HepG2 (cell line): Measurements from ENCODE around the gene HSD11B1L. TPM values are rescaled to one million over a fixed set of nuclear protein-coding genes. Genes with fewer than 3 reads are reported as not detected.

Source experiments
- ATF7 ChIP-seq, 2 experiments: fragments of 450-650 bp in 1 of 2; sonication (generic) in 1 of 2; formaldehyde crosslinking in 1 of 2; IDR thresholded peaks; 2 replicates each; pipeline versions ENCODE4 v1.4.0 to v1.6.1; 2016 to 2020; ENCODE audit warnings: antibody characterized with exemption in 1 of 2, mild to moderate bottlenecking in 1 of 2, missing genetic modification reagents in 1 of 2
- CREM ChIP-seq, 2 experiments: sonication (generic) in 1 of 2; formaldehyde crosslinking in 1 of 2; IDR thresholded peaks; 2 replicates each; pipeline versions ENCODE4 v1.4.0 to v1.6.1; 2016 to 2020; ENCODE audit warnings: antibody characterized with exemption in 1 of 2, mild to moderate bottlenecking in 1 of 2, missing genetic modification reagents in 1 of 2
- DRAP1 ChIP-seq: IDR thresholded peaks from 2 replicates; pipeline ENCODE4 v1.6.1; 2016; ENCODE audit warnings: missing genetic modification reagents, missing compliant biosample characterization
- FOSL2 ChIP-seq: sonication (generic); formaldehyde crosslinking; IDR thresholded peaks from 2 replicates; pipeline ENCODE4 v1.4.0; 2020; ENCODE audit warnings: missing genetic modification reagents
- GABPA ChIP-seq, 2 experiments: IDR thresholded peaks; 2 replicates each; pipeline ENCODE4 v1.6.1; 2011 to 2016; ENCODE audit warnings: low read depth in 2 of 2, low read length in 1 of 2, missing biosample characterization in 1 of 2, missing genetic modification characterization in 1 of 2
- GLMP ChIP-seq: sonication (generic); formaldehyde crosslinking; IDR thresholded peaks from 2 replicates; pipeline ENCODE4 v1.9.0; 2021; ENCODE audit warnings: missing genetic modification reagents, mild to moderate bottlenecking, borderline replicate concordance
- MIER3 ChIP-seq: IDR thresholded peaks from 2 replicates; pipeline ENCODE4 v1.6.1; 2016; ENCODE audit warnings: missing compliant biosample characterization, borderline replicate concordance
- SNAPC2 ChIP-seq: sonication (generic); formaldehyde crosslinking; IDR thresholded peaks from 2 replicates; pipeline ENCODE4 v1.8.1; 2022; ENCODE audit warnings: mild to moderate bottlenecking, missing genetic modification reagents
- TBX2 ChIP-seq: sonication (generic); formaldehyde crosslinking; IDR thresholded peaks from 2 replicates; pipeline ENCODE4 v1.5.0; 2020; ENCODE audit warnings: missing genetic modification reagents, mild to moderate bottlenecking, borderline replicate concordance
- TBX3 ChIP-seq: fragments of 450-650 bp; IDR thresholded peaks from 2 replicates; pipeline ENCODE4 v1.6.1; 2017; ENCODE audit warnings: antibody characterized with exemption, mild to moderate bottlenecking, inconsistent platforms, borderline replicate concordance
- ZBTB20 ChIP-seq: sonication (generic); formaldehyde crosslinking; IDR thresholded peaks from 2 replicates; pipeline ENCODE4 v1.8.1; 2023; ENCODE audit warnings: missing genetic modification reagents, low read depth, mild to moderate bottlenecking, borderline replicate concordance
- ZBTB33 ChIP-seq: sonication (generic); formaldehyde crosslinking; IDR thresholded peaks from 2 replicates; pipeline ENCODE4 v1.4.0; 2020; ENCODE audit warnings: missing genetic modification reagents
- ZBTB38 ChIP-seq: sonication (generic); formaldehyde crosslinking; IDR thresholded peaks from 2 replicates; pipeline ENCODE4 v1.5.1; 2020; ENCODE audit warnings: mild to moderate bottlenecking, missing genetic modification reagents
- ZC3H13 ChIP-seq: sonication (generic); formaldehyde crosslinking; IDR thresholded peaks from 2 replicates; pipeline ENCODE4 v1.8.1; 2023; ENCODE audit warnings: mild to moderate bottlenecking, missing genetic modification reagents, moderate library complexity
- ZFP41 ChIP-seq: sonication (generic); formaldehyde crosslinking; IDR thresholded peaks from 2 replicates; pipeline ENCODE4 v1.4.0; 2020; ENCODE audit warnings: mild to moderate bottlenecking, missing genetic modification reagents, borderline replicate concordance
- ZIK1 ChIP-seq: sonication (generic); formaldehyde crosslinking; IDR thresholded peaks from 2 replicates; pipeline ENCODE4 v1.5.0; 2020; ENCODE audit warnings: mild to moderate bottlenecking, low read depth, missing genetic modification reagents, borderline replicate concordance
- ZKSCAN8 ChIP-seq: IDR thresholded peaks from 2 replicates; pipeline ENCODE4 v1.6.1; 2016; ENCODE audit warnings: borderline replicate concordance, missing genetic modification reagents, missing compliant biosample characterization
- ZNF230 ChIP-seq: sonication (generic); formaldehyde crosslinking; IDR thresholded peaks from 2 replicates; pipeline ENCODE4 v1.4.0; 2020; ENCODE audit warnings: mild to moderate bottlenecking, missing genetic modification reagents
- ZNF510 ChIP-seq: sonication (generic); formaldehyde crosslinking; IDR thresholded peaks from 2 replicates; pipeline ENCODE4 v1.4.0; 2020; ENCODE audit warnings: low read depth, mild to moderate bottlenecking, missing genetic modification reagents
- polyA plus RNA-seq, 8 experiments: library from polyadenylated mRNA; depleted of rRNA in 3 of 8; stranded (reverse) in 7 of 8; unstranded in 1 of 8; fragments of >200 nt; fragmentation: Illumina TruSeq in 4 of 8; extraction: Trizol in 4 of 8; gene quantifications; 2 replicates each; pipeline versions ENCODE4 v1.2.1 to v1.2.3, GENCODE V29; 2011 to 2016; ENCODE audit warnings: low read depth in 4 of 8, missing spikeins in 1 of 8, mixed read lengths in 1 of 8; ENCODE audit not compliant: insufficient read depth in 1 of 8
- total RNA-seq, 5 experiments: library from RNA; depleted of rRNA; stranded (reverse); fragments of >200 nt; fragmentation: Illumina TruSeq; extraction: Trizol; gene quantifications; 2 replicates each; pipeline ENCODE4 v1.2.3, GENCODE V29; 2016; ENCODE audit warnings: low read depth in 1 of 5
- TF ChIP-seq, protein P1 (sequence below): sonication (generic); formaldehyde crosslinking; IDR thresholded peaks from 2 replicates; pipeline ENCODE4 v1.4.0; 2020; ENCODE audit warnings: missing genetic modification reagents, borderline replicate concordance

HSD11B1L gene
- total and polyA plus RNA-seq, 2 of the 13 experiments (the other 11 are each of a cell fraction or from before 2014, with no cell fraction given): 2.8 to 3.9 TPM

DNA sequence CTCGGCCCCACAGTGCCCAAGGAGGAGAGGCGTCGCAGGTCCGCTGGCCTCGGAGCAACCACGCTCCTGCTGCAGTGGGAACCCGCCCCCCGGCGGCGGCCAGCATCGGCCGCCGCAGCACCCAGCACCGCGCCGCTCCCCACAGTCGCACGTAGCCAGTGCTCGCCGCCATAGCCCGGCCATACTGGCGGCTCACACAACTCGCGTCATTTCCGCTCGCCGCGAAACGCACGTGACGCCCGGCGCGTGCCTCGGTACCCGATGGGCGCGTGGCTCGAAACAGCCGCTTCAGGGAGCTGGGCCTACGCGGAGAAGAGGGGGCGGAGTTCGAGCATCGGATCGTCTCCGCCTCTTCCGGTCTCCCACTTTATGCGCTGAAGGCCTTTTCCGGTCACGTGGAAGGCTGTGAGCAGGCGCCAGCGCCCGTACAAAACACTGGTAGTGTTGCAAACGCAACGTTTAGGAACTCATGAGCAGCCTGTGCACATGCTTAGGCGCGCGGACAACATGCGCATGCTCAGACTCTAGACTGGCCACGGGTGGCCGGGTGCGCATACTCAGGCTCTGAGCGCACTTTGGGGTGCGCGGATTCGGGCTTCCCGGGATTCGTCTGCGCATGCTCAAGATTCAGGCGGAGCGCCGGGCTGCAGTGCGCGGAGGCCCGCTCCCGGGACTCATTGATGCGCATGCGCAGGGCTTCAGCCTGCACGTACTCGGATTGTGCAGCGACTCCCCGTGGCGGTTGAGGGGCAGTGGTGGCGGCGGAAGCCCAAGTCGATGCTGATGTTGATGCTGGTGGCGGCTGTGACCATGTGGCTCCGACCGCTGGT is 39.3 kb downstream of the HSD11B1L start, which contains the start of the genes CATSPERD and LONP1 (continued):
- TF ChIP-seq, protein P1, sequence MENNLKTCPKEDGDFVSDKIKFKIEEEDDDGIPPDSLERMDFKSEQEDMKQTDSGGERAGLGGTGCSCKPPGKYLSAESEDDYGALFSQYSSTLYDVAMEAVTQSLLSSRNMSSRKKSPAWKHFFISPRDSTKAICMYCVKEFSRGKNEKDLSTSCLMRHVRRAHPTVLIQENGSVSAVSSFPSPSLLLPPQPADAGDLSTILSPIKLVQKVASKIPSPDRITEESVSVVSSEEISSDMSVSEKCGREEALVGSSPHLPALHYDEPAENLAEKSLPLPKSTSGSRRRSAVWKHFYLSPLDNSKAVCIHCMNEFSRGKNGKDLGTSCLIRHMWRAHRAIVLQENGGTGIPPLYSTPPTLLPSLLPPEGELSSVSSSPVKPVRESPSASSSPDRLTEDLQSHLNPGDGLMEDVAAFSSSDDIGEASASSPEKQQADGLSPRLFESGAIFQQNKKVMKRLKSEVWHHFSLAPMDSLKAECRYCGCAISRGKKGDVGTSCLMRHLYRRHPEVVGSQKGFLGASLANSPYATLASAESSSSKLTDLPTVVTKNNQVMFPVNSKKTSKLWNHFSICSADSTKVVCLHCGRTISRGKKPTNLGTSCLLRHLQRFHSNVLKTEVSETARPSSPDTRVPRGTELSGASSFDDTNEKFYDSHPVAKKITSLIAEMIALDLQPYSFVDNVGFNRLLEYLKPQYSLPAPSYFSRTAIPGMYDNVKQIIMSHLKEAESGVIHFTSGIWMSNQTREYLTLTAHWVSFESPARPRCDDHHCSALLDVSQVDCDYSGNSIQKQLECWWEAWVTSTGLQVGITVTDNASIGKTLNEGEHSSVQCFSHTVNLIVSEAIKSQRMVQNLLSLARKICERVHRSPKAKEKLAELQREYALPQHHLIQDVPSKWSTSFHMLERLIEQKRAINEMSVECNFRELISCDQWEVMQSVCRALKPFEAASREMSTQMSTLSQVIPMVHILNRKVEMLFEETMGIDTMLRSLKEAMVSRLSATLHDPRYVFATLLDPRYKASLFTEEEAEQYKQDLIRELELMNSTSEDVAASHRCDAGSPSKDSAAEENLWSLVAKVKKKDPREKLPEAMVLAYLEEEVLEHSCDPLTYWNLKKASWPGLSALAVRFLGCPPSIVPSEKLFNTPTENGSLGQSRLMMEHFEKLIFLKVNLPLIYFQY: peak; percentile 27; the same call in 1 of the 2 replicates
- TF ChIP-seq GABPA (IDR thresholded peaks at IDR 0.05; ENCODE audit: low read depth, low read length) (peak; percentile 88; the same call in 1 of the 2 replicates), GABPA (CRISPR knock-in tag; IDR thresholded peaks at IDR 0.05; ENCODE audit: low read depth) (peak; percentile 96), ZKSCAN8 (CRISPR knock-in tag) (peak; percentile 63; the same call in 1 of the 2 replicates), ZFP41 (CRISPR knock-in tag) (peak; percentile 83; the same call in 1 of the 2 replicates), ATF7 (IDR thresholded peaks at IDR 0.05) (no peak), ATF7 (CRISPR knock-in tag; IDR thresholded peaks at IDR 0.05) (no peak; the same call in 1 of the 2 replicates), ZNF510 (0 out of 2 replicates have a peak, but pooled peaks have one; percentile 33), MIER3 (peak; percentile 61; the same call in 1 of the 2 replicates), ZNF230 (0 out of 2 replicates have a peak, but pooled peaks have one; percentile 22), ZBTB20 (CRISPR knock-in tag) (no peak; the same call in 1 of the 2 replicates), ZBTB33 (CRISPR knock-in tag) (peak; percentile 86), DRAP1 (CRISPR knock-in tag) (peak; percentile 89), TBX2 (CRISPR knock-in tag) (peak; percentile 92; the same call in 1 of the 2 replicates), ZBTB38 (CRISPR knock-in tag) (peak; percentile 85), TBX3 (peak; percentile 59), GLMP (CRISPR knock-in tag) (no peak), ZC3H13 (peak; percentile 97), ZIK1 (CRISPR knock-in tag) (peak; percentile 79; the same call in 1 of the 2 replicates), SNAPC2 (no peak), CREM (IDR thresholded peaks at IDR 0.05) (peak; percentile 95), CREM (CRISPR knock-in tag; IDR thresholded peaks at IDR 0.05) (peak; percentile 88), FOSL2 (peak; percentile 60)
